GM08714 (cell line): ENCODE data around the gene RNF144A.
A peak's percentile ranks its signal among the peaks of the same experiment; 100 is the strongest.

Experiments used
- H3K4me3 ChIP-seq: fragments of 200-500 bp; sonication (Bioruptor generic); 2 replicates; pipeline ENCODE4 v1.5.1; 2014; ENCODE audit warnings: mild to moderate bottlenecking, low read length, inconsistent platforms
- ZNF274 ChIP-seq: IDR thresholded peaks from 2 replicates; pipeline ENCODE4 v1.6.1; 2012; ENCODE audit warnings: mild to moderate bottlenecking, low read depth, low read length

RNF144A gene

DNA sequence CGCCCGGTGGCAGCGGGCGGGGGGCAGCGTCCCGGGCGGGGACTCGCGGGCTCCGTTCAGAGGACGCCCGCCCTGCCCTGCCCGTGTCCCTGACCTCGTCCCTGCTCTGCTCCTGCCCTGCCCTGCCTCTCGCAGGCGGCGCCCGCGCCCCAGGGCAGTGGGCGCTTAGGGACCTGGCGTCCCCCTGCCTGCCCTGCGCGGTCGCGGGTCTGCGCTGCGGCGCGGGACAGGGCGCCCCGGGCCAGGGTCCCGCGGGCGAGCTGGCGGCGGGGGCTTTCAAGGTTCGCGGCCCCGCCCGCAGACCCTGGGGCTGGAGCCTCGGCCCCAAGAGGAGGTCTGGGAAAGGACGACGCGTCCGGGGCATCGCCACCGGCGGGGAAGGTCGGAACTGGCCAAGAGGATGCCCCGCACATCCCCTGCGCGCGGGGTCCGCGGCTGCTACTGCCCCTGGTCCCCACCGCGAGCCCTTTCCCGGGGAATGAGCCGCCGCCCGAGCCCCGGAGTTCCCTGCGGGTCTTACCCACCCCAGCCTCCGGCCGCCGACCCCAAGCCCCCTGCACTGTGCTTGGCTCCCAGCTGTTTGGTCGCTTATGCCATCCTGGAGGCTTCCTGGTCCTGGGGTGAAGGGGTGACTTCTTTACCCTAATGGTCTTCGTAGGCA lies 679 bp downstream of the RNF144A start:
- H3K4me3 ChIP-seq = peak overlapping the region; percentile 85
- no peak for TF ChIP-seq ZNF274

GRCh38 chr2:6919901-6920742 lies 2.9 kb downstream of the RNF144A start:
- TF ChIP-seq ZNF274 = no peak

DNA sequence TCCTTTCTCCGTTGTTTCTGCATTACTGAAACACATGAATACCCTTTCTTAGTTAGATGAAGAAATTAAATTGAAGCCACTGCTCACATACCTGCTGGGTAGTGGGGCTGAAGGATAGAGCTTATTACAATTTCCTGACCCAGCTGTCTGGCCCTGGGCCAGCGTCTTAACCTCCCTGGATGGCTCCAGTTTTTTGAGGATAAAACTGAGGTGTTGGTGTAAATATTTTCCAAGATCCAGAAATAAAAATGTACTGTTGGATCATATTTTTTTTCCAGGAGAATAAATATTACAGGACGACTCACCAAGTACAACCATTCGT lies 3.5 kb downstream of the RNF144A start:
- TF ChIP-seq ZNF274 = no peak
- no peak overlapping the region for H3K4me3 ChIP-seq

More at GRCh38 chr2:6919901-6920742, 2.9 kb downstream of the RNF144A start:
- H3K4me3 ChIP-seq = no peak overlapping the region

- no peak overlapping the region for H3K4me3 ChIP-seq
- no peak for TF ChIP-seq ZNF274
Measured at GRCh38 chr2:6921321-6921922, 4.2 kb downstream of the RNF144A start.

- no peak overlapping the region for H3K4me3 ChIP-seq
- TF ChIP-seq ZNF274 = no peak
Measured at GRCh38 chr2:6922201-6922656, 5.0 kb downstream of the RNF144A start.

GRCh38 chr2:6923319-6923718 lies 6.1 kb downstream of the RNF144A start:
- H3K4me3 ChIP-seq = no peak overlapping the region
- no peak for TF ChIP-seq ZNF274

- no peak for TF ChIP-seq ZNF274
- H3K4me3 ChIP-seq = no peak overlapping the region
Measured at GRCh38 chr2:6924101-6924923, 7.1 kb downstream of the RNF144A start.

GRCh38 chr2:6924924-6925409 lies 7.8 kb downstream of the RNF144A start:
- no peak for TF ChIP-seq ZNF274
- no peak overlapping the region for H3K4me3 ChIP-seq

DNA sequence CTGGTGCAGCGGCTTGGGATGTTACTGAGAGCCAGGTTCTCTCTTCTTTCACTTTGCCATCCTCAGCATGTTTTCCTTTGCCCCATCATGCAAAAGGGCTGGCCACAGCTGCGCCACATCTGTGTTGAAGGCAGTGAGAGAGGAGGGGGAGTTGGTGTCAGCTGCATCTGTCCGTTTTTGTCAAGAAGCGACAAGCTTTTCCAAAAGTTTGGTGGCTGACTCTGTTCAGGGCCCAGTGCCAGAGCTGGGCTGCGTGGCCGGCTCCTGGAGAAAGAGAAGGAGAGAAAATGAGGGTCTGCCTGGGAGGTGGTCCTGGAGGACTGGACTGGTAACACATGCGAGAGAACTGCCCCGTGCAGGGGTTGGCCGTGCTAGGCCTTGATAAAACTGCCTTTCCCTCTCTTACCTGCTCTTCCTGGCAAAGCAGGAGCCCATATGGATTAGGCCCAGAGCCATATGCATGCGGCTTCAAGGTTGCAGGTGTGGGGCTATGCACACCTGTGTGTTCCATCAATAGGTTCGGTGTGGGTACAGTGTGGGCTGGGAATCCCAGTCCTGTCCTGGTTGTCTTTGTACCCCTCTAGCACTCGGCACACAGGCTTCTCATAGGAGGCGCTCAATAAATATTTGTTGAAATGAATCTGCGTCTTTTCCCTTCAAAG lies 9.0 kb downstream of the RNF144A start:
- no peak for TF ChIP-seq ZNF274
- H3K4me3 ChIP-seq = no peak overlapping the region

- no peak for TF ChIP-seq ZNF274
- no peak overlapping the region for H3K4me3 ChIP-seq
Measured at GRCh38 chr2:6927186-6927585, 10.0 kb downstream of the RNF144A start.

DNA sequence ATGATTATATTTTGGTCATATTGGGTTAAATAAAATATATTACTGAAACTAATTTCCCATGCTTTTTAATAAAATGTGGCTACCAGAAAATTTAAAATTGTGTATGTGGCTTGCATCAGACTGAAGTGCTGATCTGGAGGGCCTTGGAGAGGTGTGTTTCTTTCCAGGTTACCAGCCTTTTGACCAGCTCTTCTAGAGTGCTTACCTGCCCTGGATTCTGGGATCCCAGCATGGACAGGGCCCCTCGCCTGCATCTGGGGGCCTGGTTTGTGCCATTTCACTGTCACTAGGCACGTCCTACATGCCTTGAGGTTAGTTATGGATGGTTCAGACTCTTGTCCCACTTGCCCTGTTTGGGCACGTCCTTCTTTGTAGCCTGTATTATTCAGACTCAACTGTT lies 10.5 kb downstream of the RNF144A start:
- H3K4me3 ChIP-seq = no peak overlapping the region
- TF ChIP-seq ZNF274 = no peak

- no peak overlapping the region for H3K4me3 ChIP-seq
- no peak for TF ChIP-seq ZNF274
Measured at GRCh38 chr2:6928452-6928851, 11.2 kb downstream of the RNF144A start.

GRCh38 chr2:6929196-6929819 lies 12.1 kb downstream of the RNF144A start:
- H3K4me3 ChIP-seq = no peak overlapping the region
- no peak for TF ChIP-seq ZNF274
